ENCODE results near the gene CREB3L1.

DNA sequence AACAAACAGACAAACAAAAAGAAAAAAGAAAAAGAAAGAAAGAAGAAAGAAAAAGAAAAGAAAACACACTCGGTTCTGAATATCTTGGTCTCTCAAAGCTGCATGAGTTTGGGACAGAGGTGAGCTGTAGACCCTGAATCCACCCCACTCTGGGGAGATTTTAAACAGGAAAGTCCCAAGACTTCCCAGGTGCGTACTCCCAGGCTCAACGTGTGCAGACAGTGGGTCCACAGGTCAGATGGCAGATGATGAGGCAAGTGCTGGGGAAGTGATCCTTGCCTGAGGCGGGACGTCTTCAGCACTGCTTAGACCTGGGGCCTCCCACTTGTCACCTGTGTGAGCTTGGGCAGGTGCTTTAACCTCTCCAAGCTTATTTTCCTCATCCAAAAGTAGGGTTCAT, 9.3 kb downstream of the CREB3L1 start:
- TF ChIP-seq POLR2A (IDR thresholded peaks at IDR 0.05; ENCODE audit: low read depth, low read length) (no peak), FOS (IDR thresholded peaks at IDR 0.05; ENCODE audit: borderline replicate concordance, insufficient read depth, low read length) (no peak), POLR2AphosphoS5 (IDR thresholded peaks at IDR 0.05; ENCODE audit: insufficient read depth, low read depth, low read length) (no peak), JUN (IDR thresholded peaks at IDR 0.05; ENCODE audit: borderline replicate concordance, insufficient read depth, insufficient read length, low read depth) (no peak)
- TF ChIP-seq, protein P1, sequence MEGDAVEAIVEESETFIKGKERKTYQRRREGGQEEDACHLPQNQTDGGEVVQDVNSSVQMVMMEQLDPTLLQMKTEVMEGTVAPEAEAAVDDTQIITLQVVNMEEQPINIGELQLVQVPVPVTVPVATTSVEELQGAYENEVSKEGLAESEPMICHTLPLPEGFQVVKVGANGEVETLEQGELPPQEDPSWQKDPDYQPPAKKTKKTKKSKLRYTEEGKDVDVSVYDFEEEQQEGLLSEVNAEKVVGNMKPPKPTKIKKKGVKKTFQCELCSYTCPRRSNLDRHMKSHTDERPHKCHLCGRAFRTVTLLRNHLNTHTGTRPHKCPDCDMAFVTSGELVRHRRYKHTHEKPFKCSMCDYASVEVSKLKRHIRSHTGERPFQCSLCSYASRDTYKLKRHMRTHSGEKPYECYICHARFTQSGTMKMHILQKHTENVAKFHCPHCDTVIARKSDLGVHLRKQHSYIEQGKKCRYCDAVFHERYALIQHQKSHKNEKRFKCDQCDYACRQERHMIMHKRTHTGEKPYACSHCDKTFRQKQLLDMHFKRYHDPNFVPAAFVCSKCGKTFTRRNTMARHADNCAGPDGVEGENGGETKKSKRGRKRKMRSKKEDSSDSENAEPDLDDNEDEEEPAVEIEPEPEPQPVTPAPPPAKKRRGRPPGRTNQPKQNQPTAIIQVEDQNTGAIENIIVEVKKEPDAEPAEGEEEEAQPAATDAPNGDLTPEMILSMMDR (IDR thresholded peaks at IDR 0.05; ENCODE audit: extremely low read depth in 1 of 2, insufficient read depth in 1 of 2, low read depth in 1 of 2, low read length in 2 of 2): no peak
- TF ChIP-seq, protein P2, sequence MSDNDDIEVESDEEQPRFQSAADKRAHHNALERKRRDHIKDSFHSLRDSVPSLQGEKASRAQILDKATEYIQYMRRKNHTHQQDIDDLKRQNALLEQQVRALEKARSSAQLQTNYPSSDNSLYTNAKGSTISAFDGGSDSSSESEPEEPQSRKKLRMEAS (IDR thresholded peaks at IDR 0.05; ENCODE audit: insufficient read depth, insufficient read length): no peak

All from endothelial cell of umbilical vein (primary cell).